Vagina (tissue), 2 donors: ENCODE results near the gene KLK8.

ENCODE experiments used
- POLR2A ChIP-seq, 2 donors: fragments of 450-650 bp; IDR thresholded peaks; one replicate each; pipeline ENCODE4 v1.6.1; 2017; ENCODE audit warnings: antibody characterized with exemption in 2 of 2, mild to moderate bottlenecking in 2 of 2, moderate library complexity in 2 of 2
- TF ChIP-seq, protein P1 (sequence below), 3 experiments: fragments of 450-650 bp in 2 of 3; fragments of 200-600 bp in 1 of 3; sonication (generic) in 1 of 3; IDR thresholded peaks; one replicate each; pipeline ENCODE4 v1.5.1; 2017 to 2019; ENCODE audit warnings: antibody characterized with exemption in 3 of 3, mild to moderate bottlenecking in 2 of 3, moderate library complexity in 2 of 3

- TF ChIP-seq, protein P1, sequence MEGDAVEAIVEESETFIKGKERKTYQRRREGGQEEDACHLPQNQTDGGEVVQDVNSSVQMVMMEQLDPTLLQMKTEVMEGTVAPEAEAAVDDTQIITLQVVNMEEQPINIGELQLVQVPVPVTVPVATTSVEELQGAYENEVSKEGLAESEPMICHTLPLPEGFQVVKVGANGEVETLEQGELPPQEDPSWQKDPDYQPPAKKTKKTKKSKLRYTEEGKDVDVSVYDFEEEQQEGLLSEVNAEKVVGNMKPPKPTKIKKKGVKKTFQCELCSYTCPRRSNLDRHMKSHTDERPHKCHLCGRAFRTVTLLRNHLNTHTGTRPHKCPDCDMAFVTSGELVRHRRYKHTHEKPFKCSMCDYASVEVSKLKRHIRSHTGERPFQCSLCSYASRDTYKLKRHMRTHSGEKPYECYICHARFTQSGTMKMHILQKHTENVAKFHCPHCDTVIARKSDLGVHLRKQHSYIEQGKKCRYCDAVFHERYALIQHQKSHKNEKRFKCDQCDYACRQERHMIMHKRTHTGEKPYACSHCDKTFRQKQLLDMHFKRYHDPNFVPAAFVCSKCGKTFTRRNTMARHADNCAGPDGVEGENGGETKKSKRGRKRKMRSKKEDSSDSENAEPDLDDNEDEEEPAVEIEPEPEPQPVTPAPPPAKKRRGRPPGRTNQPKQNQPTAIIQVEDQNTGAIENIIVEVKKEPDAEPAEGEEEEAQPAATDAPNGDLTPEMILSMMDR (IDR thresholded peaks at IDR 0.05), result no peak
- no peak for TF ChIP-seq POLR2A (IDR thresholded peaks at IDR 0.05)
These were observed 25.1 kb upstream of the KLK8 start, which contains the start of gene KLK11 for GRCh38 chr19:51026554-51026831.
